ENCODE measurements around the gene FRK.

Gene FRK

DNA sequence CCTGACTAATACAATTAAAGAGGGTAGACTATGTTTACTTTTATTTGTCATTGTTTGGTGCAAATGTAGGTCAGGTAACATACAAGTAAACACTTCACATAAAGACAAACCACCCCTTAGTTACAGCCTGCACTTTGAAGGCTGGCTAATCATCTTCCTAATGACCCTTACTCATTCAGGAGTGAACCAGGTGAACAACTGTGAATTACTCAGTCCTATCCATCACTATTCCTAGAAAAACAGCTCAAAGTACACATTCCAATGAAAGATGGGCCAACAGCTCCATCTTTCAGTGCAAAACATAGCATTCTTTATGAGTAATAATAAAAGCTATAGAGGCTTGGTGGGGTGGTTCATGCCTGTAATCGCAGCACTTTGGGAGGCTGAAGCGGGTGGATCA, 78.2 kb downstream of the FRK start:
- Histone ChIP-seq H3K4me3 (ENCODE audit: low read depth, low read length) (no peak overlapping the region), H3K4me1 (ENCODE audit: control insufficient read depth, insufficient read depth, low read length) (no peaks in the 10 kb centered on the region), H3K27ac (ENCODE audit: extremely low read depth, low read depth, low read length) (no peak overlapping the region), H3K36me3 (ENCODE audit: control insufficient read depth in 2 of 2, insufficient read depth in 1 of 2, low read length in 2 of 2) (no peaks in the 10 kb centered on the region), H3K9me3 (ENCODE audit: control insufficient read depth, insufficient read depth, low read depth, low read length) (no peaks in the 10 kb centered on the region)
- TF ChIP-seq ZNF621 (tag by site-specific recombination; IDR thresholded peaks at IDR 0.05) (no peak), FEZF1 (tag by site-specific recombination; IDR thresholded peaks at IDR 0.05) (no peak), ZNF311 (tag by site-specific recombination; IDR thresholded peaks at IDR 0.05; ENCODE audit: borderline replicate concordance) (no peak)
- CTCF ChIA-PET: interaction anchor here (0.6 to 1.6 kb wide), 4 partner anchors 29 to 1572 kb away, joined by 3 to 5 read pairs (median 4); no protein-coding TSS in a partner anchor
- POLR2A ChIA-PET: no interaction called here

DNA sequence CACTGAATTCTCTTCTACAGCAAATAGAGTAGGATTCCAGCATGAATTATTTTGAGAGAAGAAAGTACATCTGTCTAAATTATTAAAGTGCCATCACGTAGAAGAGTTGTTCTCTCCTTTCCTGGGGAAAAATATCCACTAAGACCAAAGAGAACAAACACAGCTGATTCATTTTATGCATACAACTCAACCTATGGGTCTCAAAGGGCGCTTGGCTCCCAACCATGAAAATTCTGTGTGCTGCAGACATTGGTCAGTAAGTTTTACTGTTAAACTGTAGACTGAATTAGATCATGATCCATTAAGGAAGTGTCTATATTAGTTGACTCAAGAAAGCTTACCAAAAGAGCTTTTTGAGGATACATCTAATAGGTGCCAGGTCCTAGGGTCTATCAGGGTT, 83.5 kb downstream of the FRK start:
- POLR2A ChIA-PET: no interaction called here
- no peaks in the 10 kb centered on the region for H3K36me3 ChIP-seq (ENCODE audit: control insufficient read depth in 2 of 2, insufficient read depth in 1 of 2, low read length in 2 of 2)
- H3K27ac ChIP-seq (ENCODE audit: extremely low read depth, low read depth, low read length): no peak overlapping the region
- no peaks in the 10 kb centered on the region for H3K4me1 ChIP-seq (ENCODE audit: control insufficient read depth, insufficient read depth, low read length)
- TF ChIP-seq YY2 (tag by site-specific recombination; IDR thresholded peaks at IDR 0.05) (no peak), ZBTB1 (tag by site-specific recombination; IDR thresholded peaks at IDR 0.05) (no peak), ZNF626 (tag by site-specific recombination; IDR thresholded peaks at IDR 0.05) (no peak), SCRT2 (tag by site-specific recombination; IDR thresholded peaks at IDR 0.05) (no peak), SETDB1 (IDR thresholded peaks at IDR 0.05; ENCODE audit: insufficient read length, low read length) (no peak), ZNF747 (tag by site-specific recombination; IDR thresholded peaks at IDR 0.05) (no peak), ZNF830 (tag by site-specific recombination; IDR thresholded peaks at IDR 0.05; ENCODE audit: low read depth) (no peak), ZNF37A (tag by site-specific recombination; IDR thresholded peaks at IDR 0.05) (no peak)
- TF ChIP-seq, protein P1, sequence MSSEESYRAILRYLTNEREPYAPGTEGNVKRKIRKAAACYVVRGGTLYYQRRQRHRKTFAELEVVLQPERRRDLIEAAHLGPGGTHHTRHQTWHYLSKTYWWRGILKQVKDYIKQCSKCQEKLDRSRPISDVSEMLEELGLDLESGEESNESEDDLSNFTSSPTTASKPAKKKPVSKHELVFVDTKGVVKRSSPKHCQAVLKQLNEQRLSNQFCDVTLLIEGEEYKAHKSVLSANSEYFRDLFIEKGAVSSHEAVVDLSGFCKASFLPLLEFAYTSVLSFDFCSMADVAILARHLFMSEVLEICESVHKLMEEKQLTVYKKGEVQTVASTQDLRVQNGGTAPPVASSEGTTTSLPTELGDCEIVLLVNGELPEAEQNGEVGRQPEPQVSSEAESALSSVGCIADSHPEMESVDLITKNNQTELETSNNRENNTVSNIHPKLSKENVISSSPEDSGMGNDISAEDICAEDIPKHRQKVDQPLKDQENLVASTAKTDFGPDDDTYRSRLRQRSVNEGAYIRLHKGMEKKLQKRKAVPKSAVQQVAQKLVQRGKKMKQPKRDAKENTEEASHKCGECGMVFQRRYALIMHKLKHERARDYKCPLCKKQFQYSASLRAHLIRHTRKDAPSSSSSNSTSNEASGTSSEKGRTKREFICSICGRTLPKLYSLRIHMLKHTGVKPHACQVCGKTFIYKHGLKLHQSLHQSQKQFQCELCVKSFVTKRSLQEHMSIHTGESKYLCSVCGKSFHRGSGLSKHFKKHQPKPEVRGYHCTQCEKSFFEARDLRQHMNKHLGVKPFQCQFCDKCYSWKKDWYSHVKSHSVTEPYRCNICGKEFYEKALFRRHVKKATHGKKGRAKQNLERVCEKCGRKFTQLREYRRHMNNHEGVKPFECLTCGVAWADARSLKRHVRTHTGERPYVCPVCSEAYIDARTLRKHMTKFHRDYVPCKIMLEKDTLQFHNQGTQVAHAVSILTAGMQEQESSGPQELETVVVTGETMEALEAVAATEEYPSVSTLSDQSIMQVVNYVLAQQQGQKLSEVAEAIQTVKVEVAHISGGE (tag by site-specific recombination; conservative IDR thresholded peaks at IDR 0.05; ENCODE audit: low read depth): no peak
- TF ChIP-seq, protein P2, sequence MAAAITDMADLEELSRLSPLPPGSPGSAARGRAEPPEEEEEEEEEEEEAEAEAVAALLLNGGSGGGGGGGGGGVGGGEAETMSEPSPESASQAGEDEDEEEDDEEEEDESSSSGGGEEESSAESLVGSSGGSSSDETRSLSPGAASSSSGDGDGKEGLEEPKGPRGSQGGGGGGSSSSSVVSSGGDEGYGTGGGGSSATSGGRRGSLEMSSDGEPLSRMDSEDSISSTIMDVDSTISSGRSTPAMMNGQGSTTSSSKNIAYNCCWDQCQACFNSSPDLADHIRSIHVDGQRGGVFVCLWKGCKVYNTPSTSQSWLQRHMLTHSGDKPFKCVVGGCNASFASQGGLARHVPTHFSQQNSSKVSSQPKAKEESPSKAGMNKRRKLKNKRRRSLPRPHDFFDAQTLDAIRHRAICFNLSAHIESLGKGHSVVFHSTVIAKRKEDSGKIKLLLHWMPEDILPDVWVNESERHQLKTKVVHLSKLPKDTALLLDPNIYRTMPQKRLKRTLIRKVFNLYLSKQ (tag by site-specific recombination; IDR thresholded peaks at IDR 0.05; ENCODE audit: borderline replicate concordance): no peak
- TF ChIP-seq, protein P3, sequence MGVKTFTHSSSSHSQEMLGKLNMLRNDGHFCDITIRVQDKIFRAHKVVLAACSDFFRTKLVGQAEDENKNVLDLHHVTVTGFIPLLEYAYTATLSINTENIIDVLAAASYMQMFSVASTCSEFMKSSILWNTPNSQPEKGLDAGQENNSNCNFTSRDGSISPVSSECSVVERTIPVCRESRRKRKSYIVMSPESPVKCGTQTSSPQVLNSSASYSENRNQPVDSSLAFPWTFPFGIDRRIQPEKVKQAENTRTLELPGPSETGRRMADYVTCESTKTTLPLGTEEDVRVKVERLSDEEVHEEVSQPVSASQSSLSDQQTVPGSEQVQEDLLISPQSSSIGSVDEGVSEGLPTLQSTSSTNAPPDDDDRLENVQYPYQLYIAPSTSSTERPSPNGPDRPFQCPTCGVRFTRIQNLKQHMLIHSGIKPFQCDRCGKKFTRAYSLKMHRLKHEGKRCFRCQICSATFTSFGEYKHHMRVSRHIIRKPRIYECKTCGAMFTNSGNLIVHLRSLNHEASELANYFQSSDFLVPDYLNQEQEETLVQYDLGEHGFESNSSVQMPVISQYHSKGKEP (tag by site-specific recombination; IDR thresholded peaks at IDR 0.05): no peak
- TF ChIP-seq, protein P4, sequence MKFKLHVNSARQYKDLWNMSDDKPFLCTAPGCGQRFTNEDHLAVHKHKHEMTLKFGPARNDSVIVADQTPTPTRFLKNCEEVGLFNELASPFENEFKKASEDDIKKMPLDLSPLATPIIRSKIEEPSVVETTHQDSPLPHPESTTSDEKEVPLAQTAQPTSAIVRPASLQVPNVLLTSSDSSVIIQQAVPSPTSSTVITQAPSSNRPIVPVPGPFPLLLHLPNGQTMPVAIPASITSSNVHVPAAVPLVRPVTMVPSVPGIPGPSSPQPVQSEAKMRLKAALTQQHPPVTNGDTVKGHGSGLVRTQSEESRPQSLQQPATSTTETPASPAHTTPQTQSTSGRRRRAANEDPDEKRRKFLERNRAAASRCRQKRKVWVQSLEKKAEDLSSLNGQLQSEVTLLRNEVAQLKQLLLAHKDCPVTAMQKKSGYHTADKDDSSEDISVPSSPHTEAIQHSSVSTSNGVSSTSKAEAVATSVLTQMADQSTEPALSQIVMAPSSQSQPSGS (tag by site-specific recombination; IDR thresholded peaks at IDR 0.05; ENCODE audit: low read depth): no peak
- TF ChIP-seq, protein P5, sequence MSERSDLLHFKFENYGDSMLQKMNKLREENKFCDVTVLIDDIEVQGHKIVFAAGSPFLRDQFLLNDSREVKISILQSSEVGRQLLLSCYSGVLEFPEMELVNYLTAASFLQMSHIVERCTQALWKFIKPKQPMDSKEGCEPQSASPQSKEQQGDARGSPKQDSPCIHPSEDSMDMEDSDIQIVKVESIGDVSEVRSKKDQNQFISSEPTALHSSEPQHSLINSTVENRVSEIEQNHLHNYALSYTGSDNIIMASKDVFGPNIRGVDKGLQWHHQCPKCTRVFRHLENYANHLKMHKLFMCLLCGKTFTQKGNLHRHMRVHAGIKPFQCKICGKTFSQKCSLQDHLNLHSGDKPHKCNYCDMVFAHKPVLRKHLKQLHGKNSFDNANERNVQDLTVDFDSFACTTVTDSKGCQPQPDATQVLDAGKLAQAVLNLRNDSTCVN (tag by site-specific recombination; optimal IDR thresholded peaks at IDR 0.05): no peak
- no peaks in the 10 kb centered on the region for H3K9me3 ChIP-seq (ENCODE audit: control insufficient read depth, insufficient read depth, low read depth, low read length)
- H3K4me3 ChIP-seq (ENCODE audit: low read depth, low read length): no peak overlapping the region
- CTCF ChIA-PET: interaction anchor here (0.7 kb wide), 1 partner anchor 8 kb away, joined by 3 read pairs; no protein-coding TSS in a partner anchor

Measured in HEK293 (cell line).